Osteocyte (in vitro differentiated cells): ENCODE results near the gene HEXIM2. TPM values are rescaled to one million over a fixed set of nuclear protein-coding genes. Genes with fewer than 3 reads are reported as not detected.

Source experiments
- DNase-seq: peaks from one replicate; pipeline ENCODE4 v3.0.0; 2021; ENCODE audit warnings: mixed read lengths; ENCODE audit not compliant: unreplicated experiment; ENCODE audit errors: extremely low spot score
- H3K27ac Mint-ChIP-seq: one replicate; pipeline ENCODE4 v1.8.0; 2021; ENCODE audit warnings: mild to moderate bottlenecking, mixed read lengths; ENCODE audit not compliant: unreplicated experiment
- H3K27me3 Mint-ChIP-seq: one replicate; pipeline ENCODE4 v1.8.0; 2021; ENCODE audit warnings: mixed read lengths; ENCODE audit not compliant: unreplicated experiment
- H3K36me3 Mint-ChIP-seq: one replicate; pipeline ENCODE4 v1.8.0; 2021; ENCODE audit warnings: mixed read lengths; ENCODE audit not compliant: unreplicated experiment
- H3K4me1 Mint-ChIP-seq: one replicate; pipeline ENCODE4 v1.8.0; 2021; ENCODE audit warnings: mixed read lengths; ENCODE audit not compliant: unreplicated experiment
- H3K4me3 Mint-ChIP-seq: one replicate; pipeline ENCODE4 v1.8.0; 2021; ENCODE audit warnings: mild to moderate bottlenecking, moderate library complexity, mixed read lengths; ENCODE audit not compliant: unreplicated experiment
- H3K9me3 Mint-ChIP-seq: one replicate; pipeline ENCODE4 v1.8.0; 2021; ENCODE audit warnings: mixed read lengths; ENCODE audit not compliant: unreplicated experiment
- long read RNA-seq: library from polyadenylated mRNA; unstranded; transcript quantifications from one replicate; pipeline ENCODE4 v2.0.0, GENCODE V29; 2021
- total RNA-seq: library from RNA; stranded (reverse); gene quantifications from 2 replicates; pipeline ENCODE4 v1.2.1, GENCODE V29; 2021
- TF ChIP-seq, protein P1 (sequence below): fragments of 200-600 bp; sonication (generic); IDR thresholded peaks from 2 replicates; pipeline ENCODE4 v1.5.0; 2021; ENCODE audit warnings: antibody characterized with exemption, mild to moderate bottlenecking, moderate library complexity

The HEXIM2 gene, protein sequence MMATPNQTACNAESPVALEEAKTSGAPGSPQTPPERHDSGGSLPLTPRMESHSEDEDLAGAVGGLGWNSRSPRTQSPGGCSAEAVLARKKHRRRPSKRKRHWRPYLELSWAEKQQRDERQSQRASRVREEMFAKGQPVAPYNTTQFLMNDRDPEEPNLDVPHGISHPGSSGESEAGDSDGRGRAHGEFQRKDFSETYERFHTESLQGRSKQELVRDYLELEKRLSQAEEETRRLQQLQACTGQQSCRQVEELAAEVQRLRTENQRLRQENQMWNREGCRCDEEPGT
- 6.4 and 9.8 TPM in 2 replicates for total RNA-seq
- long read RNA-seq, partial matches to known transcripts, result 0 of 13 reads
- long read RNA-seq, other reads (novel, unspliced or antisense), result 5 of 13 reads

DNA sequence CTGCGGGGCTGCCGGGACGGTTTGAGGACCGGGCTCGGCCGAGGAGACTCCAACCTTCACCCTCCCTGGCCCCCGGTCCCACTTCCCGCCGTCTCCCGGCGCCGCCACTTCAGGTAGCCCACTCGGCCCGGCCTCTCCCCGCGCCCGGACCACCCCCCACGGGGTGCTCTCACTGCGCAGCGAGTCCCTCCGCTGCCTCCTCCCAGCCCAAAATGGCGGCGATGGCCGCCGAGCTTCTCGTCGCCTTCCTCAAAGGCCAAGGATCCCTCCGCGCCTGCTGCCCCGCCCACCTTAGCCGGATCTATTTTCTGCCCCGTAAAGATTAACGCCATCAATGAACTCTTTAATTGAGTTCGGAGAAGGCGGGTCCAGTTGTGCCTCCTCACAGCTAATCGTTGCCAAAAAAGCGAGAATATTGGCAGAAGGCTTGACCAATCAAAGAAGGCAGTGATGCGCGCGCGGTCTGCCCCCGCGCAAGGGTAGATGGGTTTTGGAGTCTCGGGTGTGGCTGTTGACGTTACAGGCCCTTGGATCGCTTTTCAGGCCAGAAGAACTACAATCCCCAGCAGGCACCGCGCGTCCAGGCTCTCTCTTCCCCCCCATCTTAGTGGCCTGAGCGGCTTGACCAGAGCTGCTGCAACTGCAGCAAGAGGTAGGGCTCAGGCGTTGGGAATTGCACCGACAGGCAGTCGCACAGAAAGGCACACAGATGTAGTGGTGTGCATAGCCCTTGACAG lies at the start of gene HEXIM2:
Gene HEXIM2 (plus strand): TSS at position 588 of the 737 bp plus-strand sequence. CDS start 919 bp downstream, outside the sequence.
- peak within 1 kb of the TSS; percentile 99 for H3K4me3 Mint-ChIP-seq
- peak; percentile 99 for DNase-seq
- H3K36me3 Mint-ChIP-seq, result peaks cover 3% of the 10 kb centered on the region
- peak within 1 kb of the TSS; percentile 99 for H3K27ac Mint-ChIP-seq
- peaks cover 38% of the 10 kb centered on the region for H3K4me1 Mint-ChIP-seq
- TF ChIP-seq, protein P1, sequence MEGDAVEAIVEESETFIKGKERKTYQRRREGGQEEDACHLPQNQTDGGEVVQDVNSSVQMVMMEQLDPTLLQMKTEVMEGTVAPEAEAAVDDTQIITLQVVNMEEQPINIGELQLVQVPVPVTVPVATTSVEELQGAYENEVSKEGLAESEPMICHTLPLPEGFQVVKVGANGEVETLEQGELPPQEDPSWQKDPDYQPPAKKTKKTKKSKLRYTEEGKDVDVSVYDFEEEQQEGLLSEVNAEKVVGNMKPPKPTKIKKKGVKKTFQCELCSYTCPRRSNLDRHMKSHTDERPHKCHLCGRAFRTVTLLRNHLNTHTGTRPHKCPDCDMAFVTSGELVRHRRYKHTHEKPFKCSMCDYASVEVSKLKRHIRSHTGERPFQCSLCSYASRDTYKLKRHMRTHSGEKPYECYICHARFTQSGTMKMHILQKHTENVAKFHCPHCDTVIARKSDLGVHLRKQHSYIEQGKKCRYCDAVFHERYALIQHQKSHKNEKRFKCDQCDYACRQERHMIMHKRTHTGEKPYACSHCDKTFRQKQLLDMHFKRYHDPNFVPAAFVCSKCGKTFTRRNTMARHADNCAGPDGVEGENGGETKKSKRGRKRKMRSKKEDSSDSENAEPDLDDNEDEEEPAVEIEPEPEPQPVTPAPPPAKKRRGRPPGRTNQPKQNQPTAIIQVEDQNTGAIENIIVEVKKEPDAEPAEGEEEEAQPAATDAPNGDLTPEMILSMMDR, result no peak
- no peaks in the 10 kb centered on the region for H3K9me3 Mint-ChIP-seq
- no peaks in the 10 kb centered on the region for H3K27me3 Mint-ChIP-seq

DNA sequence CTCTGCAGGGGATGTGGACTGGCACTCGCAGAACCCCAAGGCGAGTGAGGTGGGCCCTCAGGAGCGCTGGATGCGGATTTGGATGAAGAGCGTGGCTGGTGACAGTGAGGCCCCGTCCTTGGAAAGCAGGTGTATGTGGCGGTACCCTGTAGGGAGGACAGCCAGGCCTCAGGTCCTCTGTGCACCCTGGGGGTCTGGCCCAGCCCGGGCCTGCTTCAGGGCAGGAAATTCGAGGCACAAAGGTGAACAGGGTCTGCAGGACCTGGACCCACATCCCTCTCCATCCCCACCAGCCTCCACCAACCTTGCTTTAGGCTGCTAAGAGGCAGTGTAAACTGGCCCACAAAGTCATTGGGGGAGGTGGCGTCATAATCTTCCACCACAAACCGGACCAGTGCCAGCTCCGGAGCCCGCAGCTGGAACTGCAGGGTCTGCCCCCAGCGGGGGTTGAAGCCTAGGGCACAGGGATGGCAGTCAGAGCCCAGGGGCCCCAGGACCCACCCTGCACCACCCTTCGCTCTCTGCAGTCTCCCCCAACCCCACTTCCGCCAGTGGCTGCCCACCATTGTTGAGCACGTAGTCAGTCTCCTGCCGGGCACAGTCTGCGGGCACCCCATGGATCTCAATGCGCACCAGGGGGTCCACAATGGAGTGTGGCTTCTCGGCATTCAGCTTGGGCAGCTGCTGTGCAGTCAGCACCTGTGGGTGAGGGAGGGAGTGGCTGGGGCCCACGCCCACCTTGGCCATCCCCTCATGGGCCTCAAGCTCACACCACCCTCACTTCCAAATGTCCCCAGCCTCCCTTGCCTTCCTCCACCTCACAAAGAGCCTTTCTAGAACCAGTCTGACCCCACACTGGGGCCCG lies 48.9 kb upstream of the HEXIM2 start:
- Mint-ChIP-seq H3K27me3 (no peaks in the 10 kb centered on the region), H3K4me3 (no peak overlapping the region), H3K4me1 (peaks cover 17% of the 10 kb centered on the region), H3K36me3 (peaks cover 14% of the 10 kb centered on the region), H3K27ac (no peak overlapping the region), H3K9me3 (no peaks in the 10 kb centered on the region)
- DNase-seq, result no peak
- TF ChIP-seq, protein P1, result no peak

DNA sequence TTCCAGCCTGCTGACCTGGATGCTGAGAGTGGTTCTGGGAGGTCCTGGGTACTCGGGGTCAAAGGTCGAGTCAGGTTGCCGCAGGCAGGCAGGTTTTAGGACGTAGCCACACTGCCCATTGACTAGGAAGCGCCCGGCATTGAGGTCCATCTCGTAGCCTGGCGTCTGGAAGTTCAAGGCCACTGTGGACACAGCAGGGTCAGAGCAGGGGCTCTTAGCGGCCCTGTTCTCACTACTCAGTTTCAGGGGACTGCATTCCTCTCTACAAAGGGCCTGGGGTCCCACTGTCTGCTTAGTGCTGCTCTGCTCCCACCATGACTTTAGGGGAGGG lies 48.3 kb upstream of the HEXIM2 start:
- Mint-ChIP-seq H3K27me3 (no peaks in the 10 kb centered on the region), H3K4me1 (peaks cover 17% of the 10 kb centered on the region), H3K9me3 (no peaks in the 10 kb centered on the region), H3K4me3 (no peak overlapping the region), H3K27ac (no peak overlapping the region), H3K36me3 (peaks cover 16% of the 10 kb centered on the region)
- TF ChIP-seq, protein P1, result no peak
- no peak for DNase-seq

DNA sequence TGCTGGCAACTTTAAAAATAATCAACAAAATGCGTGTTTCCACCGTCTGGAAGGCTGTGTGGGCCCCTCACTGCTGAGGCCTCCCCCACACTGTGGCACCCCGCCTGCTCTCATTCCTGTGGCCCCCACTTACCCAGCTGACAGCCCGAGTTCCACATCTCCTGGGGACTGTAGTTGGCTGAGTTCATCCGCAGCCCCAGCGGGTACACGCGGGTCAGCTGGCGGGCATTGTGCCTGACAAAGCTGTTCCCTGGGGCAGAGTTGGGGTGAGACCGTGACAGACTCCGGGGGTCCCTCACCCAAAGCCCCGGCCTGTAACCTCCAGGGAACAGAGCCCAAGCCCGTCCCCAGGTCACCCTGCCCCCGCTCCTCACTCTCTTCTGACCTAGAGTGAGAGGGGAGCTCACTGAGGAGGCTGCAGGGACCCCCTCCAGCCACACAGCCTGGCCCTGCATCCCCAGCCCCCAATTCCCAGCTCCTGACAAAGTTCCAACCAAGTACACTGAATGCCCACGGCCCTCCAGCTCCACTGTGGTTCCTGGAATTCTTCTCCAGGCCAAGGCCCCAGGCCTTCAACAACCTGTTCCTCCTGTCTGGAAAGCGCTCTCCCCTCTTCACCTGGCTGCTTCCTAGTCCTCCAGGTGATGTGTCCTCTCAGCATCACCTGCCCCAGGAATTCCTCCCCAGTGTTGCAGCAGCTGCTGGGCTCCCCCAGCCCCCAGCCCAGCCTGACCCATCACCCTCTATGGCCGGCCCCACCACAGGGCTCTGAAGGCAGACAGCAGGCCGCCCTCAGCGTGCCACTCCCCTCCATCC lies 47.4 kb upstream of the HEXIM2 start:
- Mint-ChIP-seq H3K36me3 (peaks cover 20% of the 10 kb centered on the region), H3K27ac (no peak overlapping the region), H3K4me1 (peaks cover 17% of the 10 kb centered on the region), H3K4me3 (no peak overlapping the region), H3K27me3 (no peaks in the 10 kb centered on the region), H3K9me3 (no peaks in the 10 kb centered on the region)
- TF ChIP-seq, protein P1, result no peak
- DNase-seq, result no peak
